GM10248 (cell line): Measurements from ENCODE around the gene METTL16.

Experiments used
- CTCF ChIA-PET: fragments of 300-600 bp; sonication (Branson Sonifier 250); formaldehyde crosslinking; extraction: SDS; loops from one replicate; lab custom pipeline; 2021; ENCODE audit warnings: antibody characterized with exemption; lab: Yijun Ruan, JAX
- POLR2A ChIA-PET: fragments of 350-650 bp; sonication (Branson Sonifier 250); formaldehyde crosslinking; extraction: SDS; loops from one replicate; lab custom pipeline; 2020; ENCODE audit warnings: antibody characterized with exemption; lab: Yijun Ruan, JAX
- DNase-seq: peaks from one replicate; pipeline ENCODE4 v3.0.0; 2012; ENCODE audit errors: extremely low spot score
- CTCF ChIP-seq: IDR thresholded peaks from 2 replicates; pipeline ENCODE4 v1.5.1; 2012; ENCODE audit warnings: mild to moderate bottlenecking, low read depth; ENCODE audit errors: extremely low read depth, missing control alignments, control extremely low read depth

METTL16 gene

GRCh38 chr17:2394775-2395201, 116.9 kb downstream of the METTL16 start:
- POLR2A ChIA-PET = no interaction called here
- CTCF ChIA-PET = no interaction called here
- DNase-seq = no peak
- TF ChIP-seq CTCF = no peak

- TF ChIP-seq CTCF = no peak
- CTCF ChIA-PET = interaction anchor here (1.5 to 4.5 kb wide), 4 partner anchors 12 to 340 kb away, joined by 7 to 78 read pairs (median 20); partner anchors contain the start of gene HIC1
- DNase-seq = no peak
- POLR2A ChIA-PET = interaction anchor here (0.5 to 3.7 kb wide), 4 partner anchors 8 to 13 kb away, joined by 3 to 16 read pairs (median 10); no protein-coding TSS in a partner anchor
Measured at GRCh38 chr17:2393954-2394749, 117.5 kb downstream of the METTL16 start.

GRCh38 chr17:2393174-2393953, 118.3 kb downstream of the METTL16 start:
- DNase-seq = peak; percentile 91
- TF ChIP-seq CTCF = no peak
- ChIA-PET CTCF (interaction anchor here (1.5 to 4.5 kb wide), 7 partner anchors 11 to 339 kb away, joined by 4 to 78 read pairs (median 8); partner anchors contain the start of gene HIC1), POLR2A (interaction anchor here (0.8 to 3.7 kb wide), 5 partner anchors 9 to 57 kb away, joined by 3 to 16 read pairs (median 6); partner anchors contain the start of gene TSR1)

GRCh38 chr17:2392252-2393173, 119.2 kb downstream of the METTL16 start:
- ChIA-PET CTCF (interaction anchor here (1.0 to 4.5 kb wide), 10 partner anchors 10 to 350 kb away, joined by 3 to 78 read pairs (median 7); partner anchors contain the start of genes HIC1 and OVCA2), POLR2A (interaction anchor here (0.8 to 3.7 kb wide), 5 partner anchors 9 to 56 kb away, joined by 3 to 16 read pairs (median 6); partner anchors contain the start of gene TSR1)
- no peak for TF ChIP-seq CTCF
- peak; percentile 95 for DNase-seq

GRCh38 chr17:2391597-2392251, 120.0 kb downstream of the METTL16 start:
- ChIA-PET POLR2A (interaction anchor here (1.5 to 3.7 kb wide), 3 partner anchors 9 to 20 kb away, joined by 4 to 16 read pairs (median 15); no protein-coding TSS in a partner anchor), CTCF (interaction anchor here (1.0 to 4.5 kb wide), 9 partner anchors 9 to 349 kb away, joined by 3 to 78 read pairs (median 7); partner anchors contain the start of genes HIC1 and OVCA2)
- no peak for DNase-seq
- TF ChIP-seq CTCF = no peak
